Measurements from ENCODE around the gene GHR.

Gene GHR

DNA sequence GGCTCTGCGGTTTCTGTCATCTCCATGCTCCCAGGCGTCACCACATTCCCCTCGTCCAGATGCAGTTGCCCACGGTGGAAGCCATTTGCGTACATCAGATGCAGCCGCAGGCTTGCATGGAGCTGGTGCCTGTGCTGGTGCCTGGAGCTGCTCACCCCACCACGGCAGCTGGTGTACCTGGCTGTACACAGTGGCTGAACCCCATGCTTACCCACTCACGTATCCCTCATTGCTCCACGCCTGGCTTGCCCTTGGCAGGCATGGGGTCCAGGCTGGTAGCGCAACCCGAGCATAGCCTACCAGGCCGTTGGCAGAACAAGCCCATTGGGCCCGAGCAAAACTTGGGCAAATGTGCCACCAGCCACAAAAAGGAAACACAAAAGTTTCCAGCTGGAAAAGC is 159.5 kb downstream of the GHR start:
- DNase-seq (ENCODE audit: low read depth): no peak
- TF ChIP-seq, protein P1, sequence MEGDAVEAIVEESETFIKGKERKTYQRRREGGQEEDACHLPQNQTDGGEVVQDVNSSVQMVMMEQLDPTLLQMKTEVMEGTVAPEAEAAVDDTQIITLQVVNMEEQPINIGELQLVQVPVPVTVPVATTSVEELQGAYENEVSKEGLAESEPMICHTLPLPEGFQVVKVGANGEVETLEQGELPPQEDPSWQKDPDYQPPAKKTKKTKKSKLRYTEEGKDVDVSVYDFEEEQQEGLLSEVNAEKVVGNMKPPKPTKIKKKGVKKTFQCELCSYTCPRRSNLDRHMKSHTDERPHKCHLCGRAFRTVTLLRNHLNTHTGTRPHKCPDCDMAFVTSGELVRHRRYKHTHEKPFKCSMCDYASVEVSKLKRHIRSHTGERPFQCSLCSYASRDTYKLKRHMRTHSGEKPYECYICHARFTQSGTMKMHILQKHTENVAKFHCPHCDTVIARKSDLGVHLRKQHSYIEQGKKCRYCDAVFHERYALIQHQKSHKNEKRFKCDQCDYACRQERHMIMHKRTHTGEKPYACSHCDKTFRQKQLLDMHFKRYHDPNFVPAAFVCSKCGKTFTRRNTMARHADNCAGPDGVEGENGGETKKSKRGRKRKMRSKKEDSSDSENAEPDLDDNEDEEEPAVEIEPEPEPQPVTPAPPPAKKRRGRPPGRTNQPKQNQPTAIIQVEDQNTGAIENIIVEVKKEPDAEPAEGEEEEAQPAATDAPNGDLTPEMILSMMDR (conservative IDR thresholded peaks at IDR 0.05; ENCODE audit: low read depth, low read length): no peak
- no peak overlapping the region for H3K4me3 ChIP-seq (ENCODE audit: low read depth, low read length)

DNA sequence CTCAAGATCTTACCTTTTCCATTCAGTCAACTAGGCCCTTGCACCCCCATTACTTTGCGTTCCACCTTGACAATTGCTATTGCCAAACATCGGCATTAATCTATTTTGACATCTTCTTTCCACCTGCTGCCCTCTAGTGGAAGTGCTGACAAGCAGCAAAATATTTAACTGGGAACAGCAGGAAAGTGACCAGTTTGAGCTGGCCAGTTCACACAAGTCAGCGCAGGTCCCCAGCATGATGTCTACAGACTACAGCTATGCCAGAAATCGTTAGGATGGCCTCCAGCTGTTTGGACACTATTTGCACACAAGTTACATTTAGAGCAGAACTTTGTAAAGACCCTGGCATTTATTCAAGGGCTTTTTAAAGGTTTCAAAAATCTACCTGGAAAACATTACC is 160.1 kb downstream of the GHR start:
- TF ChIP-seq, protein P1 (conservative IDR thresholded peaks at IDR 0.05; ENCODE audit: low read depth, low read length): peak; percentile 91
- H3K4me3 ChIP-seq (ENCODE audit: low read depth, low read length): no peak overlapping the region
- peak; percentile 83 for DNase-seq (ENCODE audit: low read depth)

DNA sequence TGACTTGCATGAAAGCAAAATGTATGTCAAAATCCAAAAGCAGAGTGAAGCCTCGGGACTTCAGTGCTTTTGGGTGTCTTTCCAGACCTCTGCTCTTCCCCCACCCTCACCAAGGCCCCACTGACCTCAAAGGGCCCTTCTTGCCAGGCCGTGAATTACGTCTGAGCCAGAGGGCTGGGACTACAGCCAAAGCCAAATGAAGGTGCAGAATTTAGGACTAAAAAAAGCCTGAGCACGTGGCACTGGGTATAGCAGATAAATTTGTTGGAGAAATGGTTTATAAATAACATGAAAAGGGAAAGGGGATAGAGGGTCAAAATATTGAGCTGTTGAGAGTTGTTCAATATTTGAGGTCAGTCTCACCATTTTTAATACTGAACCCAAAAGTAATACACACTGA is 163.4 kb downstream of the GHR start:
- no peak overlapping the region for H3K4me3 ChIP-seq (ENCODE audit: low read depth, low read length)
- TF ChIP-seq, protein P1 (conservative IDR thresholded peaks at IDR 0.05; ENCODE audit: low read depth, low read length): no peak
- DNase-seq (ENCODE audit: low read depth): no peak

DNA sequence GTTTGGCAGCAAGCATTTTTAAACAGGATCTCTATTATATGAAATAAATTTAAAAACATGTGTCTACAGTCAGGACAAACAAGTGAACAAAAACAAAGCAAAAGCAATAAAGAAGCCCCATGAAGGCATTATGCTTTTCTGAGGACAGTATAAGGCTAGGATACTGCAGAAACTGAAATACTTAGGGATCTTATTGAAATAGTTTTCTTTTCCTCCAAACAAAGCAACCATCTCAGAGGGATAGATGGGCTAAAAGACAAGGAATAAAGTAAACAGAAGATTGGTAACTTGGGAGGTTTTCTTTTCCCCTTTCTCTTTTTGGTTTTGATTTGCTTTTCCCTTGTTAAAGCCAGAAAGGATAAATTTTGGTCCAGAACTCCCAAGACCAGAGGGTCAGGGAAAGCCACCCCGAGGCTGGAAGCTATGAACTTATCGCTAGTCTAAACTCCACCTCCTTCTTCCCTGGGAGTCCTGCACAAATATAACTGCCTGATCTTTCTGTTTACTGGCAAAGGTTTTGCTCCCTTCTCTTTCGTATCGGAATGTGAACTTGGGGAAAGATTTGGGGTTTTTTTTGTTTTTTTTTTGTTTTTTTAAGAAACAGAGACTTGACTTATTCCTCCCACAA is 164.0 kb downstream of the GHR start:
- H3K4me3 ChIP-seq (ENCODE audit: low read depth, low read length): no peak overlapping the region
- TF ChIP-seq, protein P1 (conservative IDR thresholded peaks at IDR 0.05; ENCODE audit: low read depth, low read length): no peak
- DNase-seq (ENCODE audit: low read depth): no peak

DNA sequence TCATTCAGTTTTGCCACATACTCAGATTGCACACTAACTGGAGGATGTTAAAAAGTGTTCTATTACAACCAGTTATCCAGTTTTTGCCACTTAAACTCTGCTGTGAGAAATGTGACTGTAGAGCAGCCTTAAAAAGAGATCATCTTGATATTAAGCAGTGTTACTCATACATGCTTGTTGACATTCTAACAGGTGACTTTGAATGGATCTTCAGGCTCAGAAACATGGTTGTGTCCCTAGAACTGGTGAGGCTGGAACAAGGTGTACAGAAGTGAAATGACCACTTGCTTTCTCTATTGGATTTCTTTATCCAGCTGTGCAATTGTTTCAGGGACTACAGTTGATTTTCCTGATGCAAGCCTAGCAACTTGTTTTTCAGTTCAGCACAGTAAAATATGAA is 167.3 kb downstream of the GHR start:
- TF ChIP-seq, protein P1 (conservative IDR thresholded peaks at IDR 0.05; ENCODE audit: low read depth, low read length): no peak
- no peak overlapping the region for H3K4me3 ChIP-seq (ENCODE audit: low read depth, low read length)
- DNase-seq (ENCODE audit: low read depth): no peak

DNA sequence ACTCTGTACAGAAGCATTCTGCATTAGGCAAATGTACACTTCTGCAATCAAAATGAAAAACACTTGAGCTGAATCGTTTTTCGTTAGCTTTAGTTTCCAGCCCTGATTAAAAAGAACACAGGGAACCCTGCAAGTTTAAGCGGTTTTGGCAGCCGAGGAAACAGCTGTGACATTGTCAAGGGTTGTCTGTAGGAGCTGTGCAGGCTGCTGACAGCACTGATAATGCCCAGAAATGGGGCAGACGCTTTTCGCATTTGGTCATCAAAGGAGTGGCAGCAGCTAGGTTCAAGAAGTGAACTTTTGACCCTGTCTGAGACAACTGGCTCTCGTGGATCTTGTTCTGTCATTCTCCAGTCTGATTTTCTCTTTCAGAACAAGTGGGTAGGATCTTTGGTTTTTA is 167.8 kb downstream of the GHR start:
- DNase-seq (ENCODE audit: low read depth): no peak
- H3K4me3 ChIP-seq (ENCODE audit: low read depth, low read length): no peak overlapping the region
- TF ChIP-seq, protein P1 (conservative IDR thresholded peaks at IDR 0.05; ENCODE audit: low read depth, low read length): no peak

DNA sequence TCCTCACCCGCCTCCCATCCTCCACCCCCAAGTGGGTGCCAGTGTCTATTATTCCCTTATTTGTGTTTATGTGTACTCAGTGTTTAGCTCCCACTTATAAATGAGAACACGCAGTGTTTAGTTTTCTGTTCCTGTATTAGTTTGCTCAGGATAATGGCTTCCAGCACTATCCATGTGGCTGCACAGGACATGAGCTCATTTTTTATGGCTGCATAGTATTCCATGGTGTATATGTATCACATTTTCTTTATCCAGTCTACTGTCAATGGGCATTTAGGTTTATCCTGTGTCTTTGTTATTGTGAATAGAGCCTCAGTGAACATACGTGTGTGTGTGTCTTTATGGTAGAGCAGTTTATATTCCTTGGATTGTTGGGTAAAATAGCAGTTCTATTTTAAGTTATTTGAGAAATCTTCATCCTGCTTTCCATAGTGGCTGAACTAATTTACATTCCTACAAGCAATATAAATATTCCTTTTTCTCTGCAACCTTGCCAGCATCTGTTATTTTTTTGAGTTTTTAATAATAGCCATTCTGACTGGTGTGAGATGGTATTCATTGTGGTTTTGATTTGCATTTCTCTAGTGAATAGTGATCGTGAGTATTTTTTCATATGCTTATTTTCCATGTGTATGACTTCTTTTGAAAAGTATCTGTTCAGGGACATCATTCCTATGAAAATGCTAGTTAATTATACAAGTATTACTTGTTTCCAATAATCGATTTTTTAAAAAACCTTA is 169.3 kb downstream of the GHR start:
- no peak overlapping the region for H3K4me3 ChIP-seq (ENCODE audit: low read depth, low read length)
- TF ChIP-seq, protein P1 (conservative IDR thresholded peaks at IDR 0.05; ENCODE audit: low read depth, low read length): no peak
- no peak for DNase-seq (ENCODE audit: low read depth)

Measured in choroid plexus epithelial cell (primary cell).